Loucy (cell line): ENCODE measurements around the gene RHBDD3.

ENCODE experiments used
- H2AFZ ChIP-seq: fragments of 200-600 bp; sonication (generic); 2 replicates; pipeline ENCODE4 v1.6.0; 2016; ENCODE audit warnings: antibody characterized with exemption, mild to moderate bottlenecking, low read length, moderate library complexity
- H3F3A ChIP-seq: fragments of 200-600 bp; 2 replicates; pipeline ENCODE4 v1.6.0; 2016; ENCODE audit warnings: antibody characterized with exemption, low read depth, mild to moderate bottlenecking
- H3K27me3 ChIP-seq: fragments of 200-600 bp; sonication (generic); 2 replicates; pipeline ENCODE4 v1.6.1; 2014; ENCODE audit warnings: low read length, mild to moderate bottlenecking; ENCODE audit not compliant: insufficient read depth, poor library complexity, severe bottlenecking
- H3K36me3 ChIP-seq: fragments of 200-600 bp; sonication (generic); 2 replicates; pipeline ENCODE4 v1.6.1; 2016; ENCODE audit warnings: low read length; ENCODE audit not compliant: insufficient read depth
- H3K4me1 ChIP-seq: fragments of 200-600 bp; sonication (generic); 2 replicates; pipeline ENCODE4 v1.5.1; 2014; ENCODE audit warnings: low read length, mild to moderate bottlenecking; ENCODE audit not compliant: insufficient read depth, poor library complexity, severe bottlenecking
- H3K4me2 ChIP-seq: fragments of 200-600 bp; sonication (generic); 2 replicates; pipeline ENCODE4 v1.6.0; 2014; ENCODE audit warnings: antibody characterized with exemption, low read length, low read depth, mild to moderate bottlenecking; ENCODE audit not compliant: poor library complexity, severe bottlenecking
- H3K4me3 ChIP-seq: fragments of 200-600 bp; sonication (generic); 2 replicates; pipeline ENCODE4 v1.5.1; 2014; ENCODE audit warnings: low read length, mild to moderate bottlenecking, mixed read lengths; ENCODE audit not compliant: poor library complexity, severe bottlenecking
- H3K79me2 ChIP-seq: fragments of 200-600 bp; sonication (generic); 2 replicates; pipeline ENCODE4 v1.6.1; 2014; ENCODE audit warnings: low read length; ENCODE audit not compliant: insufficient read depth
- H3K9ac ChIP-seq: fragments of 200-600 bp; sonication (generic); 2 replicates; pipeline ENCODE4 v1.6.0; 2014; ENCODE audit warnings: mild to moderate bottlenecking, low read depth, low read length, moderate library complexity; ENCODE audit not compliant: poor library complexity, severe bottlenecking
- H3K9me2 ChIP-seq: fragments of 200-600 bp; sonication (generic); replicated peaks from 2 replicates; pipeline ENCODE4 v1.6.1; 2016; ENCODE audit warnings: low read depth, low read length, mixed read lengths
- H3K9me3 ChIP-seq: fragments of 200-600 bp; sonication (generic); 2 replicates; pipeline ENCODE4 v1.6.1; 2014; ENCODE audit warnings: mild to moderate bottlenecking, antibody characterized with exemption, low read length, low read depth; ENCODE audit not compliant: insufficient read depth
- H4K20me1 ChIP-seq: fragments of 200-600 bp; sonication (generic); 2 replicates; pipeline ENCODE4 v1.6.0; 2014; ENCODE audit warnings: antibody characterized with exemption, low read length, mild to moderate bottlenecking; ENCODE audit not compliant: insufficient read depth, poor library complexity, severe bottlenecking
- CTCF ChIP-seq: fragments of 200-600 bp; sonication (generic); conservative IDR thresholded peaks from 2 replicates; pipeline ENCODE4 v1.5.1; 2014; ENCODE audit warnings: mild to moderate bottlenecking, antibody characterized with exemption, low read length
- EZH2phosphoT487 ChIP-seq: fragments of 200-600 bp; IDR thresholded peaks from 2 replicates; pipeline ENCODE4 v1.6.1; 2018; ENCODE audit warnings: antibody characterized with exemption, mild to moderate bottlenecking, moderate library complexity, borderline replicate concordance

Gene RHBDD3

DNA sequence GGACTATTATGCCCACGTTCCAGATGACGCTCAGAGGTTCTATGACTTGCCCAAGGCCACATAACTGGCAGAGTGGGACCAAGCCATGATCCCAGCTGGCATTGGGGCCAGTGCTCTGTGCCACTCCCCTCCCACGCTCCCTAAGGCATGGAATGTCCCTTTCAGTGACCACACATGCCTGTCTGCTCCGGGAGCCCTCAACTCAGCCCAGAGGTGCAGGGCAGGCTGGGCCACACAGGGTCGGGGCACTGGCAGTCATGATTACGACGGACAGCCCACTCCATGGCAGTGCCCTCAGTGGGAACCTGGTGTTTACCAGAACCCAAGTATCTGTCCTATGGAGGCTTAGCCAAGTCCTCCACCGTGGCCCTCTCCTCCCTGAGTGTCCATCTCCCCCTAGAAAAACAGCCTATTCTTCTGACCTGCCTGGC lies 10.0 kb downstream of the RHBDD3 start:
- H3K9me3 ChIP-seq: no peaks in the 10 kb centered on the region
- H2AFZ ChIP-seq: no peak overlapping the region
- H3F3A ChIP-seq: 0 out of 2 replicates have a peak, but pooled peaks cover 3% of the 10 kb centered on the region
- H3K4me2 ChIP-seq: no peak overlapping the region
- TF ChIP-seq EZH2phosphoT487: no peak
- H3K4me1 ChIP-seq: no peaks in the 10 kb centered on the region
- no peaks in the 10 kb centered on the region for H4K20me1 ChIP-seq
- no peak overlapping the region for H3K4me3 ChIP-seq
- no peaks in the 10 kb centered on the region for H3K79me2 ChIP-seq
- H3K27me3 ChIP-seq: no peaks in the 10 kb centered on the region
- H3K9me2 ChIP-seq: no peaks in the 10 kb centered on the region
- H3K9ac ChIP-seq: no peak overlapping the region
- H3K36me3 ChIP-seq: peaks cover 73% of the 10 kb centered on the region; the same call in 1 of the 2 replicates

GRCh38 chr22:29256606-29257325 lies 11.0 kb downstream of the RHBDD3 start:
- H3K4me3 ChIP-seq: no peak overlapping the region
- H3K4me1 ChIP-seq: no peaks in the 10 kb centered on the region
- H3K36me3 ChIP-seq: peaks cover 79% of the 10 kb centered on the region; the same call in 1 of the 2 replicates
- H3K27me3 ChIP-seq: no peaks in the 10 kb centered on the region
- H3K9ac ChIP-seq: no peak overlapping the region
- no peaks in the 10 kb centered on the region for H3K9me3 ChIP-seq
- H4K20me1 ChIP-seq: no peaks in the 10 kb centered on the region
- H2AFZ ChIP-seq: no peak overlapping the region
- no peaks in the 10 kb centered on the region for H3K9me2 ChIP-seq
- no peaks in the 10 kb centered on the region for H3K79me2 ChIP-seq
- H3F3A ChIP-seq: no peaks in the 10 kb centered on the region
- TF ChIP-seq CTCF (no peak), EZH2phosphoT487 (no peak)
- H3K4me2 ChIP-seq: no peak overlapping the region

DNA sequence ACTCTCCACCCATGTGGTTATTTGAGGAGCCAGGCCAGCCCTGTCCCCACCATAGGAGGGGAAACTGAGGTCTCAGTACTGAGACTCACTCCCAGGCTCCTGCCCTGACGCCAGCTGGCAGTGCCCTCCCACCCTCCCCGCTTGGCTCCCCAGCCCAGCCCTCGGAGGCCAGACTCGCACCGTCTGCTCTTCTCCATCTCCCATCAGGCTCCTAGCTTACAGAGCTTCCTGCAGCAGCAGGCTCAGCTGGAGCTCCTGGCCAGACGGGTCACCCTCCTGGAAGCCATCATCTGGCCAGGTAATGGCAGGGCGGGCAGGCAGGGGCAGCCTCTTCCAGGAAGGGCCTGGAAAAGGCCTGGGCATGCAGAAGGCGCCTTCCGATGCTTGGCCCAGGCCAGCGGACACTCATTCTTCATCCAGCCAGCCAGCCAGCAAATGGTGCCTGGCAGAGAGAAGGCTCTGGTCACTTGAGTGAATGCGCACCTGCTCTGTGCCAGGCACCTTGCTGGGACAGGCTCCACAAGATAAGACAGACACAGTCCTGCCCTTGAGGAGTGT lies 12.6 kb downstream of the RHBDD3 start:
- Histone ChIP-seq H3F3A (no peaks in the 10 kb centered on the region), H3K9me2 (no peaks in the 10 kb centered on the region), H3K4me3 (no peak overlapping the region), H3K4me1 (no peaks in the 10 kb centered on the region), H2AFZ (no peak overlapping the region), H3K27me3 (no peaks in the 10 kb centered on the region), H3K79me2 (no peaks in the 10 kb centered on the region), H3K9me3 (no peaks in the 10 kb centered on the region), H3K36me3 (peaks cover 76% of the 10 kb centered on the region; the same call in 1 of the 2 replicates), H4K20me1 (no peaks in the 10 kb centered on the region), H3K9ac (no peak overlapping the region), H3K4me2 (no peak overlapping the region)
- TF ChIP-seq CTCF: no peak
- TF ChIP-seq EZH2phosphoT487: no peak
